Left cardiac atrium (tissue), 4 donors: ENCODE data around the gene TNFRSF14. TPM values are rescaled to one million over a fixed set of nuclear protein-coding genes. Genes with fewer than 3 reads are reported as not detected.
A peak's percentile ranks its signal among the peaks of the same experiment; 100 is the strongest.
"Not testable (repeated sequence)": the region's sequence is repeated elsewhere in the genome, so short reads cannot be mapped to it uniquely, and the experiment has no call there.

Source experiments
- ATAC-seq, 2 donors: fragments of 200-7000 bp; cut with Tn5 transposase; one replicate each; pipeline ENCODE4 v1.9.1; 2020; ENCODE audit warnings: mild to moderate bottlenecking in 2 of 2, moderate library complexity in 2 of 2
- DNase-seq: peaks from one replicate; pipeline ENCODE4 v3.0.0-alpha.2; 2020
- intact Hi-C, 2 donors: fragments of 100-400 bp; cut with DNase I; formaldehyde crosslinking; loops; one replicate each; pipeline versions ENCODE4 v1.14.1 to v1.15.1; 2022 to 2023
- total RNA-seq, 2 donors: library from RNA; stranded (reverse); fragmentation: NEBNext Ultra II Directional; extraction: Animal tissue kit (Norgen Biotek cat#: 25700); gene quantifications; one replicate each; pipeline ENCODE4 v1.2.1, GENCODE V29; 2021
- donor health status: DM: no; HTN: yes; CAD: no.
- donor health status: DM: no; HTN: yes; CAD: no; lungs with severe emphysema.
- donor health status: DM: yes; HTN: yes; CAD: no.
- donor health status: Dilated cardiomyopathy.

TNFRSF14 gene
- total RNA-seq, 2 donors from 2014 or later, result 21.6 to 22.6 TPM

- intact Hi-C loops, result loop anchor here (1.0 to 2.0 kb wide), 2 partner anchors 133 kb away; no protein-coding TSS in a partner anchor
- DNase-seq (no peak), ATAC-seq (no peak)
Observed at GRCh38 chr1:2547210-2548067, 8.7 kb upstream of the TNFRSF14 start.

GRCh38 chr1:2548068-2548589, 8.0 kb upstream of the TNFRSF14 start:
- intact Hi-C loops, result loop anchor here (1.0 to 2.0 kb wide), 2 partner anchors 133 to 134 kb away; no protein-coding TSS in a partner anchor
- ATAC-seq, result peak; percentile 51 to 52
- peak; percentile 81 for DNase-seq

GRCh38 chr1:2549367-2550029, 6.7 kb upstream of the TNFRSF14 start:
- not testable (repeated sequence) for ATAC-seq, DNase-seq
- intact Hi-C loops, result loop anchor here in 1 of 2 donors (2.0 kb wide), 1 partner anchor 135 kb away; no protein-coding TSS in a partner anchor

DNA sequence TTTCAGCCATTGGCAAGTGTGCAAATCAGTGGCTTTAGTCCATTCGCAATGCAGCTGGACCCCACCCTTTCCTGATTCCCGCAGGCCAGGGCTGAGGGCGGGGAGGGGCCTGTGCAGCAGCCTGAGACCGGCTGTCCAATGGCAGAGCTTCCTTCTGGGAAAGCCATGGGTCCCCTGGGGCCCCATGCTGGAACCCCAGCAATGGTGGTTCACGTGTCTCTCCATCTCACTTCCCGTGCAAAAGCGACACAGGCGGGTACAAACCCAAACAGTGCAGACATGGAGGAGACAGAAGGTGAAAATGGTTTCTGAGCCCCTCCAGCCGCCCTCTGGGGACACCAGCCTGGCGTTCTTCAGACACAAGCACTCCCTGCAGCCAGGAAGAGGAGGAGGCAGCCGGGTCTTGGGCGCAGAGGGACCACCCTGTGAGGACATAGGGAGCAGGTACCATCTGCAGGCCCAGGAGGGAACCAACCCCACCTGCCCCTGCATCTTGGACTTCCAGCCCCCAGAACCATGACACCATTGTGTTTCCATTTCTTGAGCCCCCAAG, 5.8 kb upstream of the TNFRSF14 start:
- intact Hi-C loops, ATAC-seq, DNase-seq: not testable (repeated sequence)

DNA sequence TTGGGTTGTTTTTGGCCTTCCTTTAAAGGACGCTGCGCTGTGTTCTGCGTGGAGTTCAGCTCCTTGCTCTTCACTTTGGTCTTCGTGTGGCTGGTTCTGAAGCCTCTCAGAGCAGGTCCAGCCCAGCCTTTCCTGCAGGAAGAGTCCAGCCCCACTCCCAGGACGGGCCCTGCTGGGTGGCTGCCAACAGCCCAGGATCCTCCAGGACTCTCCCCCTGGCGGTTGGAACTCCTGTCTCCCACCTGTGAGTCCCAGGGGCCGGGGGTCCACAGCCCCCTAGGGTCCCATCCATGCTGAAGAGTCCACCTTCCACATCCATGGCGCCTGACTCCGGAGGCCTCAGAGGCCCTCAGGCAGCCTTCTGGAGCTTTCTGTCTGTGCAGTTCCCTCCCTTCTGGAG, 4.6 kb upstream of the TNFRSF14 start:
- intact Hi-C loops, DNase-seq: not testable (repeated sequence)

GRCh38 chr1:2552189-2552588, 4.0 kb upstream of the TNFRSF14 start:
- DNase-seq, result no peak
- no peak for ATAC-seq
- intact Hi-C loops, result no loop called here

More for the DNA sequence above, 4.6 kb upstream of the TNFRSF14 start:
- not testable (repeated sequence) for ATAC-seq

- intact Hi-C loops, ATAC-seq, DNase-seq: not testable (repeated sequence)
Observed at GRCh38 chr1:2553076-2553475, 3.1 kb upstream of the TNFRSF14 start.

DNA sequence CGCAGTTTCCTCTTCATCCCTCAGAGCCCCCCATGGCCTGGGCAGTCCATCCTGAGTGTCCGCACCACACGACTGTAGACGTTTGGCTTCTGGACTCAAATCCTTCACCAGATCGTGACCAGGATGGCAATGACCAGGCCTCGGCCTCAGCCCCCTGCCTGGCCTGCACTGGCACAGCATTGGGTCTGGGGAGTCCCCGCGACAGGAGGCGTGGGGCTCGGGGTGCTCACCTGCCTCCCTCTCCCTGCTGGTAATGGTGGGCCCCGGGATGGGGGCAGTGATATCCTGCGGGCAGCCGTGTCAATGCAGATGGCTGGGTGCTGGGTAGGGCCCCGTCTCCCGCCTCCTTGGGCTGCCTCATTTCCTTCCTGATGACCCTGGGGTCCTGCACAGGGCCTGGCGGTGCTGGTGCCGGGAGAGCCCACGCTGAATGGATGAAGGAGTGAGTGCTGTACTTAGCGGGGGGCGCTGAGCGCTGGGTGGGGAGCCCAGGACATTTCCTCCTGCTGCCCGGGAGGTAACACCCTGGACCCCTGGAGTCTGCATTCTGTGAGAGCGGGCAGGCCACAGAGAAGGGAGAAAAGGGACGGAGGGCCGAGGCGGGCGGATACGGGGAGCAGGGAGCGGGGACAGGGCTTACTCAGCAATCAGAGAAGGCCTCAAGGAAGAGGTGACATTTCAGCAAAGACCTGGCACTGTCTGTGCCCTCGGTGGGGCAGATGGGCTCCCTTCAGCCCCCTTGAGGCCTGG, 2.1 kb upstream of the TNFRSF14 start:
- intact Hi-C loops, result no loop called here
- DNase-seq (no peak), ATAC-seq (no peak)

GRCh38 chr1:2554621-2555387, 1.4 kb upstream of the TNFRSF14 start:
- no peak for ATAC-seq
- no peak for DNase-seq
- intact Hi-C loops, result no loop called here

DNA sequence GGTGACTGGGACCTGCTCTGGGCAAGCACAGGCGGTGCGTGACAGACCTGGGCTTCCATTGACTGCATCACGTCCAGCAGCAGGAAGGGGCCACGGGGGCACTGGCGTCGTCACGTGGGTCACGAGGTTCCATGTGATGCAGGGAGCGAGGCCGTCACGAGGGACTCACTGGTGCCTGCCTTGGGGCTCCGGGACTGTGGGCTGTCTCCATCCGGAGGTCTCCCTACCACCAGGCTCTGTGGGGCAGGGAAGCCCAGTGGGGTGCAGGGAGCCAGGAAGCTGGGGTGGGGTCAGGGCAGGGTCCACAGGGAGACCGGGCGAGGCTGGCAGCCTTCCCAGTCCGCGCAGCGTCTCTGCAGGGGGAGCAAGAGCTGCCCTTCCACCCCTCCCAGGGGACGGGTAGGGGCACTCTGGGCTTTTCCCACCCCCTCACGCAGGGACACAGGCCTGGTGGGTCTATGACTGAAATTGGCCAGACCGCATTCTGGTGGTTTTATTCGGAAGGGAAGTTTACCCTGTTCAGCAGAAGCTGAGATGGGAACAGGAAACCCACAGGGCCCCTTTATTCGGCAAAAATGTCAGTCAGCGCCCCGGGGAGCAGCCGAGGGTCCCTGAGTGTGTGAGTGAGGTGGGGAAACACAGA, 416 bp upstream of the TNFRSF14 start:
- DNase-seq (peak; percentile 79), ATAC-seq (peak; percentile 56 to 79)
- intact Hi-C loops, result no loop called here

DNA sequence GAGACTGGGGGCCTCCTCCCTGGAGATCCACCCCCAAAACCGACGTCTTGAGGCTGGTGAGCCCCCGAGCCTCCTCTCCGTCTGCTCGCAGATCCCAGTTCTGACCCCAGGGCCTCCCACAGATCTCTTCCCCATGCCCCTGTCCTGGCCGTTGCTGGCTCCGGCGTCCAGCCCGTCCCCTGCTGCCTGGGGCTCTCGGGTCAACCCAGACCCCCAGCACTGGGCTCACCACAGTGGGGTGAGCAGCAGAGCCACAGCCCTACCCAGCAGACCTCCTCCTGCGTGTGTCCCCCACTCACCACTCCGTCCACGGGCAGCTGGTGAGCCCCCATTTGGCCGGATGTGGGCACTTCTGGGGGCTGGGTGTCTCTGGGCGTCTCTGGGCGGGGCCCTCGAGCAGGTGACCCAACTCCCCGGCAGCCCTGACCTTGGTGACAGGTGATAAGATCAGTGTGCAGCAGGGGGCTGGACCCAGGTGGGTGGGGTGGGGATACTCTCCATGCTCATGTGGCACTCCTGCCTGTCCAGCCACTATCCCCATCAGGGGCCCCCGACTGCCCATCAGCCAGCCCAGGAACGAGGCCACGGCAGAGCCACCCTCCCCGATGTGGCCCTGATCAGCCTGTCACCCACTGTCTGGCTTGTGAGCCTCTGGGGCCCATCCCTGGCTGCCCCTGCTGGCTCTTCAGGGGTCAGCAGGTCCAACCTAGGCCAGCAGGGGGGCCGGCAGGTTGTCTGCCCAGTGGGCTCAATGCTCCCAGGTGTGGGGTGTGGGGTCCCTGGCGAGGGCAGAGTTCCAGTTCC, 709 bp downstream of the TNFRSF14 start:
- intact Hi-C loops, result no loop called here
- no peak for DNase-seq
- peak; percentile 8 to 9 for ATAC-seq

DNA sequence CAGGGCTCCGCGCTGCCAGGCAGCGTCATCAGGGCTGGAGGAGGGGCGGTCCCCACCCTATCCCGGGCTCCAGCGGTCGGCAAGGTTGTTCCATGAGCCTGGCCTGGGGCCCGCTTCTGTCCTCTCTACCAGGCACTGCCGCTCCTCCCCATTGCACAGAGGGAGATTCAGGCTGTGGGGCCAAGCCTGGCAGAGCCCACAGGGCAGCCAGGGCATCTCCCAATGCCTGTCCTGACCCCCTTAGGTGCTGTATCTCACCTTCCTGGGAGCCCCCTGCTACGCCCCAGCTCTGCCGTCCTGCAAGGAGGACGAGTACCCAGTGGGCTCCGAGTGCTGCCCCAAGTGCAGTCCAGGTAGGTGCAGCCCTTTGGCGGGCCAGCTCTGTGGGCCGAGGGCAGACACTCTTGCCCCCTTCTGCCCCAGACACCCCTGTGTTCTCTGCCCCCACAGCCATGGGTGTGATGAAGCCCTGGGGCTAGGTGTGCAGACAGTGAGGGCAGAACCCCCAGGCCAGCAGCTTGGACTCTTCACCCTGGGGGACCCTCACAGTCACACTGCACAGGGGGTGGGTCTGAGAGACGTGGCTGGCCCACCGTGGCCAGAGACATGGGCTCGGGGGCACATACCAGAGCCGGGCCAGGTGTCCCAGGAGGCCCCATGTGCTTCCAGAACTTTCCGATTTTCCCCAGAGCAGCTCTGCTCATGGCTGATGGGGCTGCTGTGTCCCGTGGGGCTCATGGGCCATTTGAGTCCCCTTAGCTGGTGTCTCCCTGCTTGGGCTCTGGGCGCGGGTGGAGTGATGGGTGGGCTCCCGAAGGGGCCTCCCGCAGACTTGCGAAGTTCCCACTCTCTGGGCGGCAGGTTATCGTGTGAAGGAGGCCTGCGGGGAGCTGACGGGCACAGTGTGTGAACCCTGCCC, 1.6 kb downstream of the TNFRSF14 start:
- no peak for DNase-seq
- intact Hi-C loops, result no loop called here
- no peak for ATAC-seq

GRCh38 chr1:2558420-2558819, 2.2 kb downstream of the TNFRSF14 start:
- intact Hi-C loops, result no loop called here
- DNase-seq (no peak), ATAC-seq (no peak)

GRCh38 chr1:2558861-2559260, 2.7 kb downstream of the TNFRSF14 start:
- intact Hi-C loops, result no loop called here
- no peak for ATAC-seq
- no peak for DNase-seq

GRCh38 chr1:2559509-2560298, 3.5 kb downstream of the TNFRSF14 start:
- no peak for DNase-seq
- no peak for ATAC-seq
- intact Hi-C loops, result no loop called here
